ENCODE measurements around the gene PXDC1. TPM values are rescaled to one million over a fixed set of nuclear protein-coding genes. Genes with fewer than 3 reads are reported as not detected.

Gene PXDC1
- total RNA-seq = 10 to 100 TPM; 32.8 to 57.3 TPM
- long read RNA-seq, transcript PXDC1-202 (5 exons, 2,190 nt) = major isoform, 9 of 17 reads
- long read RNA-seq, partial matches to known transcripts = 7 of 17 reads
- long read RNA-seq, other reads (novel, unspliced or antisense) = 1 of 17 reads

- DNase-seq = peak; percentile 51
- intact Hi-C loops (cut with DNase I) = loop anchor here (5.0 to 10.0 kb wide), 2 partner anchors 74 to 76 kb away; no protein-coding TSS in a partner anchor
- peak in 1 of 2 donors; percentile 2 for ATAC-seq
These were observed at the start of gene PXDC1 for GRCh38 chr6:3751077-3751729. Gene PXDC1 (minus strand): TSS chr6:3751713. CDS start chr6:3751531, 182 bp downstream.

GRCh38 chr6:3800850-3801591, 49.5 kb upstream of the PXDC1 start:
- DNase-seq (no peak), ATAC-seq (peak; percentile 22 to 38)
- intact Hi-C loops (cut with DNase I) = no loop called here

GRCh38 chr6:3799719-3800118, 48.2 kb upstream of the PXDC1 start:
- ATAC-seq = no peak
- intact Hi-C loops (cut with DNase I) = loop anchor here in 1 of 2 donors (5.0 kb wide), 1 partner anchor 42 kb away; no protein-coding TSS in a partner anchor

GRCh38 chr6:3798055-3798919, 46.8 kb upstream of the PXDC1 start:
- ATAC-seq = peak; percentile 12 to 18
- intact Hi-C loops (cut with DNase I) = loop anchor here in 1 of 2 donors (5.0 kb wide), 1 partner anchor 41 kb away; no protein-coding TSS in a partner anchor
- DNase-seq = no peak

More at GRCh38 chr6:3799719-3800118, 48.2 kb upstream of the PXDC1 start:
- DNase-seq = no peak

- peak in 1 of 2 donors; percentile 52 for ATAC-seq
- no peak for DNase-seq
- intact Hi-C loops (cut with DNase I) = loop anchor here in 1 of 2 donors (5.0 kb wide), 1 partner anchor 40 kb away; no protein-coding TSS in a partner anchor
These were observed 45.9 kb upstream of the PXDC1 start for GRCh38 chr6:3797231-3798054.

- ATAC-seq = peak in 1 of 2 donors; percentile 7
- no peak for DNase-seq
- intact Hi-C loops (cut with DNase I) = loop anchor here in 1 of 2 donors (5.0 kb wide), 1 partner anchor 39 kb away; no protein-coding TSS in a partner anchor
These were observed 45.2 kb upstream of the PXDC1 start for GRCh38 chr6:3796719-3797041.

- DNase-seq = peak; percentile 66
- intact Hi-C loops (cut with DNase I) = loop anchor here in 1 of 2 donors (5.0 kb wide), 1 partner anchor 39 kb away; no protein-coding TSS in a partner anchor
- peak; percentile 43 to 52 for ATAC-seq
These were observed 44.6 kb upstream of the PXDC1 start for GRCh38 chr6:3795836-3796718.

GRCh38 chr6:3794092-3794491, 42.6 kb upstream of the PXDC1 start:
- DNase-seq (no peak), ATAC-seq (no peak)
- intact Hi-C loops (cut with DNase I) = no loop called here

- ATAC-seq = no peak
These were observed 42.0 kb upstream of the PXDC1 start for GRCh38 chr6:3793545-3793944.

GRCh38 chr6:3791526-3792203, 40.2 kb upstream of the PXDC1 start:
- intact Hi-C loops (cut with DNase I) = no loop called here
- ATAC-seq (no peak), DNase-seq (no peak)

More at GRCh38 chr6:3793545-3793944, 42.0 kb upstream of the PXDC1 start:
- DNase-seq = no peak
- intact Hi-C loops (cut with DNase I) = no loop called here

GRCh38 chr6:3789896-3790558, 38.5 kb upstream of the PXDC1 start:
- intact Hi-C loops (cut with DNase I) = no loop called here
- DNase-seq (no peak), ATAC-seq (no peak)

GRCh38 chr6:3789018-3789895, 37.7 kb upstream of the PXDC1 start:
- ATAC-seq = peak; percentile 32 to 89
- intact Hi-C loops (cut with DNase I) = no loop called here
- no peak for DNase-seq

GRCh38 chr6:3788408-3789017, 37.0 kb upstream of the PXDC1 start:
- intact Hi-C loops (cut with DNase I) = no loop called here
- peak; percentile 32 for DNase-seq
- peak; percentile 51 to 78 for ATAC-seq

GRCh38 chr6:3786141-3786540, 34.6 kb upstream of the PXDC1 start:
- no peak for ATAC-seq
- intact Hi-C loops (cut with DNase I) = no loop called here
- no peak for DNase-seq

- ATAC-seq (no peak), DNase-seq (no peak)
- intact Hi-C loops (cut with DNase I) = no loop called here
These were observed 34.2 kb upstream of the PXDC1 start for GRCh38 chr6:3785745-3786098.

Measured in left cardiac atrium (tissue), 4 donors.